Gastrocnemius medialis (tissue), 4 donors: ENCODE data around the gene GOLGA6B. TPM values are rescaled to one million over a fixed set of nuclear protein-coding genes. Genes with fewer than 3 reads are reported as not detected.
A peak's percentile ranks its signal among the peaks of the same experiment; 100 is the strongest.
"Not testable (repeated sequence)": the region's sequence is repeated elsewhere in the genome, so short reads cannot be mapped to it uniquely, and the experiment has no call there.

Source experiments
- ATAC-seq, 2 donors: fragments of 150-250 bp; one replicate each; pipeline ENCODE4 v1.9.1; 2016
- DNase-seq, 2 donors: peaks; one replicate each; pipeline ENCODE4 v3.0.0-alpha.2; 2019
- H3K27ac ChIP-seq, 4 donors: fragments of 200-600 bp; sonication (generic); 1 replicate in 1 of 4; 2 replicates in 3 of 4; pipeline ENCODE4 v1.5.1; 2016 to 2018; ENCODE audit warnings: mild to moderate bottlenecking in 2 of 4, moderate library complexity in 1 of 4
- H3K27me3 ChIP-seq, 3 donors: fragments of 200-600 bp; sonication (generic) in 2 of 3; 1 replicate in 1 of 3; 2 replicates in 2 of 3; pipeline versions ENCODE4 v1.5.1 to v1.6.0; 2016 to 2019; ENCODE audit warnings: mild to moderate bottlenecking in 1 of 3, moderate library complexity in 1 of 3
- H3K36me3 ChIP-seq, 2 donors: fragments of 200-600 bp; sonication (generic) in 1 of 2; one replicate each; pipeline ENCODE4 v1.5.1; 2017 to 2018
- H3K4me1 ChIP-seq, 2 donors: fragments of 200-600 bp; sonication (generic) in 1 of 2; one replicate each; pipeline ENCODE4 v1.5.1; 2016 to 2017; ENCODE audit warnings: mild to moderate bottlenecking in 2 of 2
- H3K4me3 ChIP-seq, 4 donors: fragments of 200-600 bp; sonication (generic) in 3 of 4; 1 replicate in 1 of 4; 2 replicates in 3 of 4; pipeline ENCODE4 v1.5.1; 2016 to 2019; ENCODE audit warnings: mild to moderate bottlenecking in 2 of 4
- H3K9me3 ChIP-seq, 3 donors: fragments of 200-600 bp; sonication (generic) in 2 of 3; 1 replicate in 1 of 3; 2 replicates in 2 of 3; pipeline ENCODE4 v1.5.1; 2016 to 2019
- POLR2A ChIP-seq, 2 donors: fragments of 450-650 bp; IDR thresholded peaks; one replicate each; pipeline ENCODE4 v1.6.1; 2017; ENCODE audit warnings: antibody characterized with exemption in 2 of 2, mild to moderate bottlenecking in 2 of 2, moderate library complexity in 2 of 2
- in situ Hi-C, 4 donors: fragments of 200-750 bp; cut with MboI; loops; one replicate each; pipeline versions ENCODE4 v1.15.0 to v1.8.0; 2017; ENCODE audit warnings: low sequenced_read_pairs in 4 of 4
- intact Hi-C: fragments of 100-400 bp; cut with DNase I; formaldehyde crosslinking; loops from one replicate; pipeline ENCODE4 v1.15.1; 2023; ENCODE audit warnings: low total_unique reads
- total RNA-seq, 4 donors: library from RNA; depleted of rRNA; stranded (reverse); fragments of >200 nt; gene quantifications; one replicate each; pipeline versions ENCODE4 v1.1.0 to v1.2.3, GENCODE V29; 2016
- TF ChIP-seq, protein P1 (sequence below), 5 experiments: fragments of 450-650 bp in 3 of 5; fragments of 200-600 bp in 2 of 5; sonication (generic) in 2 of 5; IDR thresholded peaks in 4 of 5; conservative IDR thresholded peaks in 1 of 5; 1 replicate in 4 of 5; 2 replicates in 1 of 5; pipeline ENCODE4 v1.5.1; 2016 to 2019; ENCODE audit warnings: antibody characterized with exemption in 5 of 5, mild to moderate bottlenecking in 3 of 5, moderate library complexity in 3 of 5

GOLGA6B gene
- total RNA-seq, 4 donors from 2014 or later, result not detected

DNA sequence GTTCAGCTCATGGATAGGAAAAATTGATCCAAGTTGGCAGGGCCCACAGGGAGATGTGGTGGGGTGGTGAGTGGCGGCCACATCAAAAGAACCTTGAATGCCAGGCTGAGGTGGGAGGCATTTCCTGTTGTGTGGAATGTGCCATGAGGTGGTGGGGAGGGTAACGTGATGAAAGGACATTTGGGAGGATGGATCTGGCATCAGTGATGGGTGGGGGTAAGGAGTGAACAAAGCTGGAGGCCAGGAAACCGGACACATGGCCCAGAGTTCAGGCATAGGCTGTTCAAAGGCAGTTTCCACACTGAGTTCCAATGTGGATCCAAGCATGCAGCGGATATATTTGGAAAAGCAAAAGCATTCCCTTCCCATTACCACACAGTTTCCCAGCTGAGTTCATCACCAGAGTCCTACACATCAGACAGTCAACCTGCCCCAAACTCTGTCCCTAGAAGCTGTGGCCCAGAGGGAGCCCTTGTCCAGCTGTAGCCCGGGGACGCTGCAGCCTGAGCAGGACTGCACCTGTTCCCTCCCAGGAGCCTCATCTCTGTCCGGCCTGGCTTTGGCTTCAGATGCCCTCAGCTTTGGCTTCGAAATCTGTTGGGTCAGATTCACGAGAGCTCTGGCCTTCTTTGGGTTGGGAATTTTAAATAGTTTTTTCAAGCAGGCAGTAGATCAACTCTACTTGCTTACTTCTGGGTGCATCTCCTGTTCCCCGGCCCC is 37.8 kb upstream of the GOLGA6B start:
- in situ Hi-C loops (no loop called here), intact Hi-C loops (no loop called here)
- no peaks in the 10 kb centered on the region for H3K27me3 ChIP-seq
- no peak overlapping the region for H3K27ac ChIP-seq
- TF ChIP-seq, protein P1, sequence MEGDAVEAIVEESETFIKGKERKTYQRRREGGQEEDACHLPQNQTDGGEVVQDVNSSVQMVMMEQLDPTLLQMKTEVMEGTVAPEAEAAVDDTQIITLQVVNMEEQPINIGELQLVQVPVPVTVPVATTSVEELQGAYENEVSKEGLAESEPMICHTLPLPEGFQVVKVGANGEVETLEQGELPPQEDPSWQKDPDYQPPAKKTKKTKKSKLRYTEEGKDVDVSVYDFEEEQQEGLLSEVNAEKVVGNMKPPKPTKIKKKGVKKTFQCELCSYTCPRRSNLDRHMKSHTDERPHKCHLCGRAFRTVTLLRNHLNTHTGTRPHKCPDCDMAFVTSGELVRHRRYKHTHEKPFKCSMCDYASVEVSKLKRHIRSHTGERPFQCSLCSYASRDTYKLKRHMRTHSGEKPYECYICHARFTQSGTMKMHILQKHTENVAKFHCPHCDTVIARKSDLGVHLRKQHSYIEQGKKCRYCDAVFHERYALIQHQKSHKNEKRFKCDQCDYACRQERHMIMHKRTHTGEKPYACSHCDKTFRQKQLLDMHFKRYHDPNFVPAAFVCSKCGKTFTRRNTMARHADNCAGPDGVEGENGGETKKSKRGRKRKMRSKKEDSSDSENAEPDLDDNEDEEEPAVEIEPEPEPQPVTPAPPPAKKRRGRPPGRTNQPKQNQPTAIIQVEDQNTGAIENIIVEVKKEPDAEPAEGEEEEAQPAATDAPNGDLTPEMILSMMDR (IDR thresholded peaks at IDR 0.05 in 4 of 5, conservative IDR thresholded peaks at IDR 0.05 in 1 of 5), result no peak
- no peak for TF ChIP-seq POLR2A (IDR thresholded peaks at IDR 0.05)
- DNase-seq (no peak), ATAC-seq (no peak)
- no peaks in the 10 kb centered on the region for H3K36me3 ChIP-seq
- no peaks in the 10 kb centered on the region for H3K9me3 ChIP-seq
- H3K4me3 ChIP-seq, result no peak overlapping the region
- no peaks in the 10 kb centered on the region for H3K4me1 ChIP-seq

DNA sequence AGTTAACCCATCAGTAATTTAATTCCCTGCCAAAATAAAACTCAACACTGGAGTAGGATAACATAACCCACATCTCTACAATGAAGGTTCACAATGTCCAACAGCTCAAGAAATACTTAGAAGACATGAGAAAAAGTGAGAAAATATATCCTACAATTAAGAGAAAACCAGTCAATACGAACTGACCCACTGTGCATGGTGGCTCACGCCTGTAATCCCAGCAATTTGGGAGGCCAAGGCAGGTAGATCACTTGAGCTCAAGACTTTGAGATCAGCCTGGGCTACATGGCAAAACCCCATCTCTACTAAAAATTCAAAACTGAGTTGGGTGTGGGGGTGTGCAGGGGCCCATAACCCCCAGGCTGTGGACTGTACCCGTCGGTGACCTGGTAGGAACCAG is 30.6 kb upstream of the GOLGA6B start:
- H3K9me3 ChIP-seq, ATAC-seq, H3K4me3 ChIP-seq, H3K27ac ChIP-seq, intact Hi-C loops, DNase-seq, H3K4me1 ChIP-seq, H3K27me3 ChIP-seq, H3K36me3 ChIP-seq: not testable (repeated sequence)
- in situ Hi-C loops, result loop anchor here in 3 of 4 donors (10.0 kb wide), 2 partner anchors 61 to 71 kb away; partner anchors contain the start of genes BBS4 (in 1 of the 3) and HIGD2B (in 1 of the 3)

DNA sequence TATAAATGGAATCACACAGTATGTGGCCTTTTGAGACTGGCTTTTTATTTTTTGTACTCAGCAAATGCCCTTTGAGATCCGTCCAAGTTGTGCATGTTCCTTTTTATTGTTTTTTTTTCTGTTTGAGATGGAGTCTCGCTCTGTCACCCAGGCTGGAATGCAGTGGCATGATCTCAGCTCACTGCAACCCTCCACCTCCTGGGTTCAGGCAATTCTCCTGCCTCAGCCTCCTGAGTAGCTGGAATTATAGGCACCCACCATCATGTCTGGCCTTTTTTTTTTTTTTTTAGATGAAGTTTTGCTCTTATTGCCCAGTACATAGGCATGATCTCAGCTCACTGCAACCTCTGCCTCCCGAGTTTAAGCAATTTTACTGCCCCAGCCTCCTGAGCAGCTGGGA is 28.3 kb upstream of the GOLGA6B start:
- DNase-seq, H3K36me3 ChIP-seq, H3K27me3 ChIP-seq, H3K4me3 ChIP-seq, H3K4me1 ChIP-seq, ATAC-seq, H3K27ac ChIP-seq, H3K9me3 ChIP-seq, intact Hi-C loops: not testable (repeated sequence)
- in situ Hi-C loops, result loop anchor here in 3 of 4 donors (10.0 kb wide), 2 partner anchors 59 to 69 kb away; partner anchors contain the start of genes BBS4 (in 1 of the 3) and HIGD2B (in 1 of the 3)

DNA sequence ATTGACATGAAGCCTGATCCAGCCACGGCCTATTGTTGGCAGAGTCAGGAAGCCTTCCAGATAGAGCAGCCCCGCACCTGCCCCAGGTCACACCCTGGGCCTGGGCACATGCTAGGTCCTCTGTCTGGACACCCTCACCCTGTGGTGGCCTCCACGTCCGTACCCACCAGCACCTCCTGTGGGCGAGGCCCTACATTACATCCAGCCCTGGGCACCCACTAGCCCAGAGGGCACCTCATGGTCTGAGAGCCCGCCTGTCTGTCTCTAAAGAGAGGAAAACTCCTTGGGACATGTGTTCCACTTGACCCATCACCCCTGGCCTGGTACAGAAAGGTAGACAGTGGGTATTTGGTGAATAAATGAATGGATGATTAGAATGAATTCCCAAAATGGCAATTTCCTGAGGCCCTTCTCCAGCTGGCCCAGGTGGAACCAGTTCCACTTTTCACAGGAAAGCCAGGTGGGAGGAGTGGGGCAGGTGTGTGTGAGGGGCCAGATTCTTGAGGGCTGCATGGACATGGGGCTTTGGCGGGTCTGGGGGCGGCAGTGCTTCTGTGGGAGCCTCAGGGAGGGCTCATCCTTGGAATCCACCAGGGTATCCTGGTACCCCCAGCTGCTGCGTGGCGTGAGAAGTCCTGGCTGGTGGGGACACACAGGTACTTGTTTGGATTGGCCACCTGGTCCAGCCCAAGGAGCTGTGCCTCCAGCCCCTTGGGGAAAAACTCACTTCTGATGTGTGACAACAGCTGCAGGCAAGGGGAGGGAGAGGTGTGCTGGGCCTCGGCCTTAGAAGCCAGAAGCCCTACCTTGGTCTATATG is 26.0 kb upstream of the GOLGA6B start:
- H3K9me3 ChIP-seq, DNase-seq, ATAC-seq, intact Hi-C loops, H3K36me3 ChIP-seq, H3K27me3 ChIP-seq, H3K4me3 ChIP-seq, H3K27ac ChIP-seq, H3K4me1 ChIP-seq: not testable (repeated sequence)
- in situ Hi-C loops, result loop anchor here in 3 of 4 donors (10.0 kb wide), 2 partner anchors 56 to 66 kb away; partner anchors contain the start of genes BBS4 (in 1 of the 3) and HIGD2B (in 1 of the 3)

DNA sequence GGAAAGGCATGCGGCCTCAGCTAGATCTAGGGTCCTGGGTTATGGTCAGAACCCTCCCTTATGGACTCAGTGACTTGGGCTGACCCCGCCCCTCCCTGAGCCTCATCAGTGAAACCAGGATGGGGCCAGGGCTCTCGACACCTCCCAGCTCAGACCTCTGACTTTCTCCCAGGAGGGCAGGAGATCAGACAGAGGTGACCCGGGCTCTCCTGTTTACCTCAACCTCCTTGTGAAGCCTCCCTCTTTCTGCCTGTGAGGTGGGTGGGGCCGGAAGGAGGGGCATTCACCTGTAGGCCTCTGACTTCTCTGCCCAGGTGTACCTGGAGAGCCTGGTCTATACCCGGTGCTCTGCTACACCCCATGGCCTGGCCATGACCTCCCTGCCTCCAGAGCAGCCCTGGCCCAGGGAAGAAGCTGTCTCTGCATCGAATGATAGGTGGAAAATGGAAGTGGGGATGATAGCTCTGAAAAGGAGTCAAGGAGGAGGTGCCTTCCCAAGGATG is 25.4 kb upstream of the GOLGA6B start:
- intact Hi-C loops, DNase-seq: not testable (repeated sequence)
- in situ Hi-C loops, result loop anchor here in 3 of 4 donors (10.0 kb wide), 2 partner anchors 56 to 66 kb away; partner anchors contain the start of genes BBS4 (in 1 of the 3) and HIGD2B (in 1 of the 3)

DNA sequence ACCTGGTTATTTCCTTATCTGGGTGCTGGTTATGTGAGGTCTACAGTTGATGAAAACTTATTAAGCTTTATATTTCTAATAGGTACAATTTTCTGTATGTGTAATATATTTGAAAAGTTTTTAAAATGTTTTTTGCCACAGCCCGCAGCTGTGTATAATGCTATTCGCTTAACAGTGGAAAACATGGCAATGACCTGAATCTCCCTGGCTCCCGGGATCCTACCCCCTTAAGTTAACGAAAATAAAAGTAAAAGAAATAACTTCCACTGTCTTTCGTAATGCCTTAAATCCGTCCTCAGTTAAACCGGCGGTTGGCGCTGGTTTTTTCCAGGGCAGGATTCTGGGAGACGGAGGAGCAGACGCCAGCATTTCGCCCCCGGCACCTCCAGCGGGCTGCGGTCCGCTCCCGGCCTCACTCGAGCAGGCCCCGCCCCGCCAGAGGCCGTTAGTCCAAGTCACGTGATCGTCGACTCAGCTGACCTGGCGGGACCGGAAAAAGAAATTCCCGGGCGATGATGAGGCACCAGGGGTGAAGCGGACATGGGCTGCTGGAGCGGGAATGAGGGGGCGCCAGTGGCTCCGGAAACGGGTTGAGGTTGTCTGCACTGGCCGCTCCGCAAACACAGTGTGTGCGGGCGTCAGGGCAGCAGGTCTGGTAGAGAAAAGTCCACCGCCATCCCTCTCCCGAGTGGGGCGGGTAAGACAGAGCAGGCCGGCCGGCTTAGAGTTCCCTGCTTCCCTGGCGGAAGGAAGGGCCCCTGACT is 17.8 kb upstream of the GOLGA6B start:
- DNase-seq (peak; percentile 69 to 81), ATAC-seq (peak; percentile 85 to 91)
- in situ Hi-C loops, H3K36me3 ChIP-seq, H3K9me3 ChIP-seq, H3K27me3 ChIP-seq, H3K4me1 ChIP-seq, intact Hi-C loops: not testable (repeated sequence)
- H3K27ac ChIP-seq, result peak overlapping the region in 3 of 4 donors; percentile 37 to 69 (median 68)
- H3K4me3 ChIP-seq, result peak overlapping the region; percentile 38 to 51 (median 46)

More for the DNA sequence above, 25.4 kb upstream of the GOLGA6B start:
- H3K27ac ChIP-seq, H3K36me3 ChIP-seq, H3K9me3 ChIP-seq, H3K4me1 ChIP-seq, ATAC-seq, H3K27me3 ChIP-seq, H3K4me3 ChIP-seq: not testable (repeated sequence)

DNA sequence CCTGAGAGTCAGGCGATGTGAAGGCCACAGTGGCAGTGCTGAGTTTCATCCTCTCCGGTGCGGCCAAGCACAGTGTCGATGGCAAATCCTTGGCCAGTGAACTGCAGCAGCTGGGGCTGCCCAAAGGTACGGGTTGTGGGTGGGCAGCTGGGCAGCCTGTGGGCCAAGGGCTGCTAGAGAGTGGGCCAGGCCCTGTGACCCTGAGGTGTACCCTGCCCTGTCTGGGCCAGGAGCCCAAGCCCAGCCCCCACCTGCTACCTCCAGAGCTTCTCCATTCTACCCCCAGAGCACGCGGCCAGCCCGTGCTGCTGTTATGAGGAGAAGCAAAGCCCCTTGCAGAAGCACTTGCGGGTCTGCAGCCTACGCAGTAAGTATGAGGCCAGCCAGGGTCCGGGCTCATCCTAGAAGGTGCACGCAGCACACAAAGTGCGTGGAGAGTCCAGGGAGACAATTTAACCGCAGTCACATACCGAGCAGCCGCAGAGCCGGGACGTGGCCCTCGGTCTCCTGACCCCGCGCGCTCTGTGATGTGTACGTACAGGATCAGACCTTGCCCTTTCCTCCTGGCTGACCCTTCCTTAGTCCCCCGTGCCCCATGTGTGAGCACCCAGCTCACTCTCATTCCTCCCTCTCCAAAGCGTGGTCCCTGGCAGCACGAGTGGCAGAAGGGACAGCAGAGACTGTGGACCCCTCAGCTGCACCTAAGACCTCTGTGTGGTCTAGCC is 14.6 kb upstream of the GOLGA6B start:
- in situ Hi-C loops, H3K9me3 ChIP-seq, H3K4me3 ChIP-seq, intact Hi-C loops, DNase-seq, H3K36me3 ChIP-seq, H3K27ac ChIP-seq, ATAC-seq, H3K27me3 ChIP-seq, H3K4me1 ChIP-seq: not testable (repeated sequence)

DNA sequence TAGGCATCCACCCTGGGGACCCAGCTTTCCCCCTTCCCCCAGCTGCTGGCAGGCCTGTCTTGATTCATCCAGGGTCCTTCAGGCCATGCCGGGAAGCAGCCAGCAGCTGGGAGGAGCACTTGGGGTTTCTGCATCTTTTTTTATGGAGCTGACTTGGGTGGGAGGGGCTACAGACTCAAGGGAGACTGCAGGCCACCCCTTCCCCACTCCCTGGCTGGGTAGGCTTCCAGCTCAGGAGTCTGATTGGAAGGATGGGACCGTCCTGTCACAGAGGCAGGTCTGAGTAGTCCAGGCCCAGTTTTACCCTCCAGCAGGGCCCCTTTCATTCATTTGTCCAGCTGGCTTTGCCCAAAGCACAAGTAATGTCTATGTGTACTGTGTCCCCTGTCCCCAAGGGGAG is 12.2 kb upstream of the GOLGA6B start:
- intact Hi-C loops, H3K4me1 ChIP-seq, H3K36me3 ChIP-seq, H3K9me3 ChIP-seq, ATAC-seq, H3K27ac ChIP-seq, in situ Hi-C loops, H3K27me3 ChIP-seq, H3K4me3 ChIP-seq, DNase-seq: not testable (repeated sequence)

DNA sequence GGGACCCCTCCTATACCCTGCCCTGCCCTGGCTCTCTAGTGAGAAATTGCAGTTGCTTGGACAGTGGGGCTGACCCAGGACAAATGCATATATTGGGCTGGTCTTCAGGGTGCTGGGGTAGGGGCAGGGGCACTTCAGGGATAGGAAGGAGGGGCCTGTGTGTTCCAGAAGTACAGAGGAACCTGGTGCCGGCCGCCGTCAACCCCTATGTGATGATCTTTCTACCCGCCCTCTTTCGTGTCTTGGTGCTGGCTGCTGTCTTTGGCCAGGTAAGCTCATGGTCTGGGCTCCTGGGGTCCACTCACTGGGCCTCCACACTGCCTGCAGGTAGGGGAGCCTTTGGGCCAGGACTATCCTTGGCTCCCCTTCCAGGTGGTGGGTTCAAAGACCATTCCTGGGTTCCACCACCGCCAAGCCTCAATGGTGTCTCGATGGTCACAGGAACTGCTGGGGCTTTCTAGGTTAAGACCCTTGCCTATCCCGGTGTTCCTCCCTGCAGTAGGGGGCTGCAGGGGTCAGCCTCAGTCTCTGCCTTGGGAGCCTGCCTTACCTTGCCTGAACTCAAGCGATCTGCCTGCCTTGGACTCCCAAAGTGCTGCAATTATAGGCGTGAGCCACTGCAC is 5.8 kb upstream of the GOLGA6B start:
- in situ Hi-C loops, H3K9me3 ChIP-seq, H3K36me3 ChIP-seq, H3K27me3 ChIP-seq, H3K4me1 ChIP-seq, DNase-seq, H3K27ac ChIP-seq, H3K4me3 ChIP-seq, ATAC-seq, intact Hi-C loops: not testable (repeated sequence)
